Fibroblast of villous mesenchyme (primary cell): Measurements from ENCODE around the gene PSD. TPM values are rescaled to one million over a fixed set of nuclear protein-coding genes. Genes with fewer than 3 reads are reported as not detected.
A peak's percentile ranks its signal among the peaks of the same experiment; 100 is the strongest.

Source experiments
- DNase-seq: peaks from one replicate; pipeline ENCODE4 v3.0.0-alpha.2; 2010; ENCODE audit warnings: low read depth
- H3K4me3 ChIP-seq: 2 replicates; pipeline ENCODE4 v1.5.1; 2011; ENCODE audit warnings: low read depth, mild to moderate bottlenecking, low read length
- total RNA-seq: library from RNA; depleted of rRNA; stranded (reverse); fragments of >200 nt; gene quantifications from 2 replicates; pipeline ENCODE4 v1.2.3, GENCODE V29; 2012
- TF ChIP-seq, protein P1 (sequence below): IDR thresholded peaks from 2 replicates; pipeline ENCODE4 v1.5.1; 2012; ENCODE audit warnings: low read depth, mild to moderate bottlenecking, low read length; ENCODE audit not compliant: insufficient read depth

The PSD gene
- total RNA-seq, 1 donor: 2.2 TPM

GRCh38 chr10:102424916-102425315, 6.3 kb upstream of the PSD start:
- no peak for DNase-seq
- TF ChIP-seq, protein P1, sequence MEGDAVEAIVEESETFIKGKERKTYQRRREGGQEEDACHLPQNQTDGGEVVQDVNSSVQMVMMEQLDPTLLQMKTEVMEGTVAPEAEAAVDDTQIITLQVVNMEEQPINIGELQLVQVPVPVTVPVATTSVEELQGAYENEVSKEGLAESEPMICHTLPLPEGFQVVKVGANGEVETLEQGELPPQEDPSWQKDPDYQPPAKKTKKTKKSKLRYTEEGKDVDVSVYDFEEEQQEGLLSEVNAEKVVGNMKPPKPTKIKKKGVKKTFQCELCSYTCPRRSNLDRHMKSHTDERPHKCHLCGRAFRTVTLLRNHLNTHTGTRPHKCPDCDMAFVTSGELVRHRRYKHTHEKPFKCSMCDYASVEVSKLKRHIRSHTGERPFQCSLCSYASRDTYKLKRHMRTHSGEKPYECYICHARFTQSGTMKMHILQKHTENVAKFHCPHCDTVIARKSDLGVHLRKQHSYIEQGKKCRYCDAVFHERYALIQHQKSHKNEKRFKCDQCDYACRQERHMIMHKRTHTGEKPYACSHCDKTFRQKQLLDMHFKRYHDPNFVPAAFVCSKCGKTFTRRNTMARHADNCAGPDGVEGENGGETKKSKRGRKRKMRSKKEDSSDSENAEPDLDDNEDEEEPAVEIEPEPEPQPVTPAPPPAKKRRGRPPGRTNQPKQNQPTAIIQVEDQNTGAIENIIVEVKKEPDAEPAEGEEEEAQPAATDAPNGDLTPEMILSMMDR: no peak
- no peak overlapping the region for H3K4me3 ChIP-seq

DNA sequence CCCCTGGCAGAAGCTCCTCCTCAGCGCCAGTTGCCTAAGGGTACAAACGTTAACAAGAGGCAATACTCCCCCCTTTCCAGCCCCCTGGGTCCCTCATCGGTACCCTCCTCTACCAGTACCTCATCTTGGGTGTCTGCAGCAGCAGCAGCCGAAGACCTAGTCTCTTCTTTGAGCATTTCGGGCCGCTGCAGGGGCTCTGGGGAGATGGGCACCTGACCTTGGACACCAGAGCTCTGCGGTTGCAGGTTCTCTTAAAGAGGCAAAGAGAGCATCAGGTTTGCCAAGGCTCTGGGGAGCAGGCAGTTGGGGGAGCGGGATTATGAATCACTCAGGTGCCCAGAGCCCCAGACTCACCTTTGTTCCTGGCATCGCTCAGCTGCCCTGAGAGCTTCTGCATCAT, 5.6 kb upstream of the PSD start:
- TF ChIP-seq, protein P1: no peak

GRCh38 chr10:102423372-102423968, 4.9 kb upstream of the PSD start:
- DNase-seq: no peak
- TF ChIP-seq, protein P1: no peak
- H3K4me3 ChIP-seq: no peak overlapping the region

More for the DNA sequence above, 5.6 kb upstream of the PSD start:
- DNase-seq: no peak
- no peak overlapping the region for H3K4me3 ChIP-seq

GRCh38 chr10:102422545-102423129, 4.1 kb upstream of the PSD start:
- TF ChIP-seq, protein P1: peak; percentile 74
- DNase-seq: peak; percentile 70
- peak overlapping the region; percentile 89 for H3K4me3 ChIP-seq

GRCh38 chr10:102421757-102422512, 3.4 kb upstream of the PSD start:
- DNase-seq: no peak
- TF ChIP-seq, protein P1: no peak
- H3K4me3 ChIP-seq: peak overlapping the region; percentile 89

DNA sequence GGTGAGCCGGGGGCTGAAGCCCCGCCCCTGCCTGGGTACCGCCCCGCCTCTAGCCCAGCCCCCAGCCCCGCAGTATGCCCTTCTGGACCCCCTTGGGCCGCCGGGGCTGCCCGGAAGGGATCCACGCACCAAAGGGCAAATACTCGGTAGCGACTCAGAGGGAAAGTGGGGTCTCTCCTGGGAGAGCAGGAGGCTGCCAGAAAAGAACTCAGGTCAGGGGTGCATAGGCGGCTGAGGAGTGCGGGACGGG, 2.8 kb upstream of the PSD start:
- DNase-seq: no peak
- TF ChIP-seq, protein P1: no peak
- H3K4me3 ChIP-seq: peak overlapping the region; percentile 89
